SK-N-MC (cell line): ENCODE measurements around the gene TMEM131L.

Experiments
- DNase-seq: peaks from one replicate; pipeline ENCODE4 v3.0.0-alpha.2; 2011; ENCODE audit warnings: low read depth, low spot score
- H3K27ac ChIP-seq: fragments of 200-600 bp; sonication (generic); 2 replicates; pipeline ENCODE4 v1.5.1; 2016; ENCODE audit warnings: mixed run types
- H3K36me3 ChIP-seq: fragments of 200-600 bp; sonication (generic); 2 replicates; pipeline ENCODE4 v1.6.1; 2017; ENCODE audit warnings: antibody characterized with exemption, low read length, mixed read lengths; ENCODE audit not compliant: insufficient read depth
- H3K4me3 ChIP-seq: fragments of 200-600 bp; sonication (generic); 2 replicates; pipeline ENCODE4 v1.5.1; 2016
- H3K9ac ChIP-seq: fragments of 200-600 bp; sonication (generic); 2 replicates; pipeline ENCODE4 v1.8.0; 2017; ENCODE audit warnings: mixed run types, mixed read lengths; ENCODE audit not compliant: insufficient read length
- H3K9me3 ChIP-seq: fragments of 200-600 bp; sonication (generic); 2 replicates; pipeline ENCODE4 v1.6.1; 2017; ENCODE audit warnings: low read depth, mild to moderate bottlenecking, antibody characterized with exemption, low read length, moderate library complexity, mixed read lengths
- EZH2 ChIP-seq: fragments of 200-600 bp; sonication (generic); IDR thresholded peaks from one replicate; pipeline ENCODE4 v1.6.1; 2017; ENCODE audit warnings: antibody characterized with exemption
- FOXP2 ChIP-seq: optimal IDR thresholded peaks from 2 replicates; pipeline ENCODE3; 2011; ENCODE audit warnings: mild to moderate bottlenecking, moderate library complexity; ENCODE audit not compliant: insufficient read depth; ENCODE audit errors: extremely low read length, control extremely low read depth
- POLR2AphosphoS5 ChIP-seq: IDR thresholded peaks from 2 replicates; pipeline ENCODE4 v1.6.1; 2012; ENCODE audit warnings: mild to moderate bottlenecking, low read depth, low read length, borderline replicate concordance

TMEM131L gene

DNA sequence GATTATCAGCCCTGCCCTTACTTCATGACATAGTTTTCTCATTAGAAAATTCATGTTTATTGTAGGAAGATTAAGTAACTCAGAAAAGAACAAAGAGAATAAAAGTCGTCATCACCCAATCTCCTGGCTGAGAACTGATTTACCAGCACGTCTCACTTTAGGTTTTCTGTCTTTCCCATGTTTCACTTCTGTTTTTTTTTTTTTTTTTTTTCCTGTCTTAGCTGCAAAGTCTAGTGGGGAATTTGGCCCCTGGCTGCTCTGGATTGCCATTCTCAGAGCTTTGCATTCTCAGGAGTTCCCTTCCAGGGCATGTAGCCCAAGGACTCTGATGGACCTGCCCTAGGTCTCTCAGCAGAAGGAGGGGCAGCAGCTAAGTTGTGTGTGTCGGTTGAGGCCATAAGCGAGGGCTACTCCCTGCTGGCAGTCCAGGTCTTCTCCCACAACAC lies 57.8 kb downstream of the TMEM131L start:
- Histone ChIP-seq H3K9ac (no peak overlapping the region), H3K4me3 (no peak overlapping the region), H3K27ac (no peak overlapping the region), H3K9me3 (no peaks in the 10 kb centered on the region), H3K36me3 (no peaks in the 10 kb centered on the region; the same call in 1 of the 2 replicates)
- TF ChIP-seq FOXP2: no peak
- TF ChIP-seq EZH2: no peak
- no peak for TF ChIP-seq POLR2AphosphoS5
- no peak for DNase-seq

DNA sequence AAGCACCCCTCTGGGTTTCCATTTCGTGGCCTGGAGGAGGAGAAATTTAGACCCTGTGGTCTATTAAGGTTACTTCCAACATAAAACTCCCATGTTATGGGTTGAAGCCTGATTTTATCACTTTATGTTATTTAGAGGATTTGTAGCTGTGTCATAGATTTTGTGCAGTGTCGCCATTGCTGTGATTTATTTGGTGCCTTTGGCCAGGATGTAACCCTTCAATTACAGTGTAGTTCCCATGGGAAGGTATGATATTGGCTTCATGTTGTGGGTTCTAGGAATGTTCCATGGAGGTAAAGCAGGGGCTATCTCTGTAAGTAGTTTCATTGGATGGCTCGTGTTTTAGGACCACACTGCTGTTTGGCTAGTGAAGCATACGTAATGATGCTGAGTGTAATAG lies 58.5 kb downstream of the TMEM131L start:
- H3K27ac ChIP-seq: no peak overlapping the region
- no peaks in the 10 kb centered on the region; the same call in 1 of the 2 replicates for H3K36me3 ChIP-seq
- no peak for TF ChIP-seq POLR2AphosphoS5
- TF ChIP-seq FOXP2: no peak
- TF ChIP-seq EZH2: no peak
- no peaks in the 10 kb centered on the region for H3K9me3 ChIP-seq
- H3K9ac ChIP-seq: no peak overlapping the region
- no peak for DNase-seq
- no peak overlapping the region for H3K4me3 ChIP-seq

DNA sequence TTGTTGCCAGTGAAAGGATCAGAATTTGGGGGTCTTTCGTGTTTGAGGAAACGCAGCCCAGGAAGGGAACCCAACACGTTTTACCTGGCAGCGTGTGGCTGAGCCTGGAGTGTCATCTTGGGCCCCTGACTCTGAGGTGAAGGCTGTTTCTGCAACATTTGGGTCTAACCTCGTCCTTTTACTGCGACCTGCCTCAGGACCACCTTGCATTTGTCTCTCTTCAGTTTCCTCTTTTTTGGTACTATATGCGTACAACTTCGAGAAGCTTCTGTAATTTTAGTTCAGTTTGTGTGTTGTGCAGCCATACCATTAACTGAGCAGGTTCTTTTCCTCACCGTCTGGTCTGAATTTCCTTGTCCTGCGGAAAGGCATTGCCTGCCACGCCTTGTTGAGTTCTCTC lies 61.5 kb downstream of the TMEM131L start:
- no peak overlapping the region for H3K27ac ChIP-seq
- no peaks in the 10 kb centered on the region for H3K36me3 ChIP-seq
- TF ChIP-seq FOXP2: no peak
- no peak for TF ChIP-seq POLR2AphosphoS5
- TF ChIP-seq EZH2: no peak
- DNase-seq: no peak
- no peak overlapping the region for H3K4me3 ChIP-seq
- no peak overlapping the region for H3K9ac ChIP-seq
- H3K9me3 ChIP-seq: no peaks in the 10 kb centered on the region

DNA sequence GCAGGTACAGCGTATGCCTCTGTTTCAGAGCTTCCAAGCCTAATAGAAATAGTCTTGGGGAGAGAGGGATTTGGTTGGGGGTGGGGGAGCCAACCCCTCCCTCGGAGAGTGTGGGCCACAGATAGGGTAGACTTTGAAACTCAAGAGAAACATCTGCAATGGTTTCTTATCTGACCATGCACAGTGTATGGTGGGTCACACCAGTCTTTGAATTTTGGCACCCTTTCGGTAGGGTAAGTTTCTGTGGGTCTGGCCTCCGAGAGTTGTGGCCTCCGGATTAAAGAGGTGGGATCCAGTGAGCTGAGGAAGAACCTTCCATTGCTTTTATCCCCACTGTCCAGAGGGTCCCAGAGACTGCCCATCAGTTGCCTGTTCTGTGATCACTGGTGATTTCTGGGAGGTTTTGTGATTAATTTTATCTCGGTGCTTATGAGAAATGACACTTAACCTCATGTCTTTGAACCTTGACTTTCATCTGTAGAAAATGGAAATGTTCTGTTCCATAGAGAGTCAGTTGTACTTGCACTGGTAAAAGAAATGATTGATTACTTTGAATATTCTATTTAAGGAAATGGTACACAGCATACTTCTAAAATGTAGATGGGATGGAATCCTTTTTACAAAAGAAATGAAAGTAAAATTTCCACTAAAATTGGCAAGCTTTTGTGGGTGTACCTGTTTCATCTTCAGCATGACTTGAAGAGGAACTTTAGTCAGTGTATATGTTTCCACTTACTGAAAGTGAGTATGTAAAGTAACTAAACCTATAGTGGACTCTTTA lies 62.7 kb downstream of the TMEM131L start:
- Histone ChIP-seq H3K4me3 (no peak overlapping the region), H3K36me3 (no peaks in the 10 kb centered on the region), H3K9ac (no peak overlapping the region), H3K9me3 (no peaks in the 10 kb centered on the region), H3K27ac (peak overlapping the region; percentile 7; the same call in 1 of the 2 replicates)
- no peak for DNase-seq
- no peak for TF ChIP-seq FOXP2
- TF ChIP-seq POLR2AphosphoS5: no peak
- no peak for TF ChIP-seq EZH2

GRCh38 chr4:153529646-153530045 lies 63.5 kb downstream of the TMEM131L start:
- H3K9ac ChIP-seq: peak overlapping the region; percentile 12

GRCh38 chr4:153530284-153530999 lies 64.3 kb downstream of the TMEM131L start:
- TF ChIP-seq FOXP2 (no peak), POLR2AphosphoS5 (no peak), EZH2 (no peak)
- H3K4me3 ChIP-seq: peak overlapping the region; percentile 21; the same call in 1 of the 2 replicates
- peak overlapping the region; percentile 12 for H3K9ac ChIP-seq
- DNase-seq: no peak
- no peaks in the 10 kb centered on the region for H3K36me3 ChIP-seq
- no peaks in the 10 kb centered on the region for H3K9me3 ChIP-seq
- peak overlapping the region; percentile 68 for H3K27ac ChIP-seq

More at GRCh38 chr4:153529646-153530045, 63.5 kb downstream of the TMEM131L start:
- no peak for DNase-seq
- 0 out of 2 replicates have a peak overlapping the region, but pooled peaks have one; percentile 21 for H3K4me3 ChIP-seq
- no peaks in the 10 kb centered on the region for H3K36me3 ChIP-seq
- TF ChIP-seq EZH2 (no peak), FOXP2 (no peak), POLR2AphosphoS5 (no peak)
- H3K9me3 ChIP-seq: no peaks in the 10 kb centered on the region
- peak overlapping the region; percentile 68 for H3K27ac ChIP-seq

DNA sequence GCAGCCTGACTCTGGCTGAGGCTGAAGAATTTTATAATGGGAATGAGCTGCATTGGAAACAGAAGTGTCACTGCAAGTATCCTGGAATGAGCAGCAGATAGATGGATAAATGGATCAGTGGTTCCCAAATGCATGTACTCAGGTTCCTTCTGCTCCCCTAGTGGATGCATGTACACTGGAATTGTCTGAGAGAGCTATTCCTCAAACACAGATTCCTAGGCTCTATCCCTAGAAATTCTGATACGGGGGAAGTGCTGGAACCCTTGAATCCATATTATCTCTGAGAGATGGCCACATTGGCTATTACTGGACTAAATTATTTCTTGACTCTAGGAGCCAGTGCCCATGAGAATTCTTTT lies 64.8 kb downstream of the TMEM131L start:
- no peaks in the 10 kb centered on the region for H3K36me3 ChIP-seq
- no peaks in the 10 kb centered on the region for H3K9me3 ChIP-seq
- H3K9ac ChIP-seq: no peak overlapping the region
- TF ChIP-seq POLR2AphosphoS5: no peak
- TF ChIP-seq FOXP2: no peak
- no peak for TF ChIP-seq EZH2
- H3K27ac ChIP-seq: peak overlapping the region; percentile 68; the same call in 1 of the 2 replicates
- no peak for DNase-seq
- H3K4me3 ChIP-seq: peak overlapping the region; percentile 21; the same call in 1 of the 2 replicates

DNA sequence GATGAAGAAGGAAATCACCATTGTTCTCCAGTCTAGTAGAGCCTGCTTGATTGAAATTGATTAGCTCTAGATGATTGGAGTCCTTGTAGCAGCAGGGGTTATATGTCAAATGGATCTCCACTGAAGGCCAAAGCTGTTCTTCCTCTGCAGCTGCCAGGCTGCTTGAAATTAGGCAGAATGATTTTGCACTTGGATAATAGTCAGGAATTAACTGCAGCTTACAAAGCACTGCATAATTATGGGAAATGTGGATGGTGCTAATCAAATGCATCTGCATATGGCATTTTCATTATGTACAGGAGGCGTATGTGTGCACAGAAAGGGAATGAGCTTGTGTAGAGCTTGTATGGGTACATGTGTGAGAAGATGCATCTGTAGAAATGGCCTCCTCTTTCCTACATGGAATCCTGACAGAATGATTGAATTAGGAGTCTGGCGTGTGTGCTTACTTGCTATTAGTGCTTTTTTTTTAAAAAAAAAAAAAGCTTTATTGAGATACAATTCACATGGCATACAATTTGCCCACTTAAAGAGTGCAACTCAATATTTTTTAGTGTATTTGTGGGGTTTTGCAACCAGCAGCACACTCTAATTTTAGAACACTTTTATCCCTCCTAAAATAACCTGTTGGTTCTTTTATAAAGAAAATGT lies 65.9 kb downstream of the TMEM131L start:
- TF ChIP-seq FOXP2 (no peak), EZH2 (no peak), POLR2AphosphoS5 (no peak)
- H3K36me3 ChIP-seq: no peaks in the 10 kb centered on the region

More for the DNA sequence above, 65.9 kb downstream of the TMEM131L start:
- no peak overlapping the region for H3K4me3 ChIP-seq
- no peak overlapping the region for H3K27ac ChIP-seq
- H3K9ac ChIP-seq: no peak overlapping the region
- no peak for DNase-seq
- H3K9me3 ChIP-seq: no peaks in the 10 kb centered on the region
